ENCODE data around the gene HDGFL1.

DNA sequence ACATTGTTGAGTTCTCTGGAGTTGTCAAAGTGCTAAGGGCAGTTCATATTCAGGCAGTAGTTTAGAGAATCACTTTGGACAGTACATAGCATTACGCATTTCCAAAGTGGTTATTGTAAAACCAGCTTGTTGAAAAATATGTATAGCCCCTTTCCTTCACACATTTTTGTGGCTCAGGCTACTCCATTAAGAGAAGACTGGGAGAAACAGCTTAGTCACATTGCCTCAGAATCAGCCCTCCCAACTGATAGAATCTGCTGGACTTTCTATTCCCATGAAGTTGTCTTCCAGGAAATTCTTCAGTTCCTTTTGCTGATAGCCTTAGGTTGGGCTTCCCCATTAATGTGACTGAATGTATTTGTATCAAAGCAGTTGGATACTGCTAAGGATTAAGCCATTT lies 39.5 kb upstream of the HDGFL1 start:
- TF ChIP-seq, protein P1, sequence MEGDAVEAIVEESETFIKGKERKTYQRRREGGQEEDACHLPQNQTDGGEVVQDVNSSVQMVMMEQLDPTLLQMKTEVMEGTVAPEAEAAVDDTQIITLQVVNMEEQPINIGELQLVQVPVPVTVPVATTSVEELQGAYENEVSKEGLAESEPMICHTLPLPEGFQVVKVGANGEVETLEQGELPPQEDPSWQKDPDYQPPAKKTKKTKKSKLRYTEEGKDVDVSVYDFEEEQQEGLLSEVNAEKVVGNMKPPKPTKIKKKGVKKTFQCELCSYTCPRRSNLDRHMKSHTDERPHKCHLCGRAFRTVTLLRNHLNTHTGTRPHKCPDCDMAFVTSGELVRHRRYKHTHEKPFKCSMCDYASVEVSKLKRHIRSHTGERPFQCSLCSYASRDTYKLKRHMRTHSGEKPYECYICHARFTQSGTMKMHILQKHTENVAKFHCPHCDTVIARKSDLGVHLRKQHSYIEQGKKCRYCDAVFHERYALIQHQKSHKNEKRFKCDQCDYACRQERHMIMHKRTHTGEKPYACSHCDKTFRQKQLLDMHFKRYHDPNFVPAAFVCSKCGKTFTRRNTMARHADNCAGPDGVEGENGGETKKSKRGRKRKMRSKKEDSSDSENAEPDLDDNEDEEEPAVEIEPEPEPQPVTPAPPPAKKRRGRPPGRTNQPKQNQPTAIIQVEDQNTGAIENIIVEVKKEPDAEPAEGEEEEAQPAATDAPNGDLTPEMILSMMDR (IDR thresholded peaks at IDR 0.05): no peak
- TF ChIP-seq ZNF416 (CRISPR knock-in tag; IDR thresholded peaks at IDR 0.05): no peak
- no peak for TF ChIP-seq NR2C2 (CRISPR knock-in tag; IDR thresholded peaks at IDR 0.05)
- no peak for TF ChIP-seq ZBTB21 (CRISPR knock-in tag; IDR thresholded peaks at IDR 0.05; ENCODE audit: borderline replicate concordance)
- TF ChIP-seq, protein P2, sequence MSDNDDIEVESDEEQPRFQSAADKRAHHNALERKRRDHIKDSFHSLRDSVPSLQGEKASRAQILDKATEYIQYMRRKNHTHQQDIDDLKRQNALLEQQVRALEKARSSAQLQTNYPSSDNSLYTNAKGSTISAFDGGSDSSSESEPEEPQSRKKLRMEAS (CRISPR knock-in tag; IDR thresholded peaks at IDR 0.05): no peak
- TF ChIP-seq CREB1 (CRISPR knock-in tag; IDR thresholded peaks at IDR 0.05): no peak
- TF ChIP-seq, protein P3, sequence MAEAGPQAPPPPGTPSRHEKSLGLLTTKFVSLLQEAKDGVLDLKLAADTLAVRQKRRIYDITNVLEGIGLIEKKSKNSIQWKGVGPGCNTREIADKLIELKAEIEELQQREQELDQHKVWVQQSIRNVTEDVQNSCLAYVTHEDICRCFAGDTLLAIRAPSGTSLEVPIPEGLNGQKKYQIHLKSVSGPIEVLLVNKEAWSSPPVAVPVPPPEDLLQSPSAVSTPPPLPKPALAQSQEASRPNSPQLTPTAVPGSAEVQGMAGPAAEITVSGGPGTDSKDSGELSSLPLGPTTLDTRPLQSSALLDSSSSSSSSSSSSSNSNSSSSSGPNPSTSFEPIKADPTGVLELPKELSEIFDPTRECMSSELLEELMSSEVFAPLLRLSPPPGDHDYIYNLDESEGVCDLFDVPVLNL (CRISPR knock-in tag; IDR thresholded peaks at IDR 0.05; ENCODE audit: borderline replicate concordance, low read depth): no peak
- TF ChIP-seq CREM (CRISPR knock-in tag; IDR thresholded peaks at IDR 0.05): no peak
- no peak for TF ChIP-seq TCF7 (CRISPR knock-in tag; IDR thresholded peaks at IDR 0.05; ENCODE audit: low read depth)
- TF ChIP-seq, protein P4, sequence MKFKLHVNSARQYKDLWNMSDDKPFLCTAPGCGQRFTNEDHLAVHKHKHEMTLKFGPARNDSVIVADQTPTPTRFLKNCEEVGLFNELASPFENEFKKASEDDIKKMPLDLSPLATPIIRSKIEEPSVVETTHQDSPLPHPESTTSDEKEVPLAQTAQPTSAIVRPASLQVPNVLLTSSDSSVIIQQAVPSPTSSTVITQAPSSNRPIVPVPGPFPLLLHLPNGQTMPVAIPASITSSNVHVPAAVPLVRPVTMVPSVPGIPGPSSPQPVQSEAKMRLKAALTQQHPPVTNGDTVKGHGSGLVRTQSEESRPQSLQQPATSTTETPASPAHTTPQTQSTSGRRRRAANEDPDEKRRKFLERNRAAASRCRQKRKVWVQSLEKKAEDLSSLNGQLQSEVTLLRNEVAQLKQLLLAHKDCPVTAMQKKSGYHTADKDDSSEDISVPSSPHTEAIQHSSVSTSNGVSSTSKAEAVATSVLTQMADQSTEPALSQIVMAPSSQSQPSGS (CRISPR knock-in tag; IDR thresholded peaks at IDR 0.05; ENCODE audit: borderline replicate concordance, low read depth): no peak
- TF ChIP-seq, protein P5, sequence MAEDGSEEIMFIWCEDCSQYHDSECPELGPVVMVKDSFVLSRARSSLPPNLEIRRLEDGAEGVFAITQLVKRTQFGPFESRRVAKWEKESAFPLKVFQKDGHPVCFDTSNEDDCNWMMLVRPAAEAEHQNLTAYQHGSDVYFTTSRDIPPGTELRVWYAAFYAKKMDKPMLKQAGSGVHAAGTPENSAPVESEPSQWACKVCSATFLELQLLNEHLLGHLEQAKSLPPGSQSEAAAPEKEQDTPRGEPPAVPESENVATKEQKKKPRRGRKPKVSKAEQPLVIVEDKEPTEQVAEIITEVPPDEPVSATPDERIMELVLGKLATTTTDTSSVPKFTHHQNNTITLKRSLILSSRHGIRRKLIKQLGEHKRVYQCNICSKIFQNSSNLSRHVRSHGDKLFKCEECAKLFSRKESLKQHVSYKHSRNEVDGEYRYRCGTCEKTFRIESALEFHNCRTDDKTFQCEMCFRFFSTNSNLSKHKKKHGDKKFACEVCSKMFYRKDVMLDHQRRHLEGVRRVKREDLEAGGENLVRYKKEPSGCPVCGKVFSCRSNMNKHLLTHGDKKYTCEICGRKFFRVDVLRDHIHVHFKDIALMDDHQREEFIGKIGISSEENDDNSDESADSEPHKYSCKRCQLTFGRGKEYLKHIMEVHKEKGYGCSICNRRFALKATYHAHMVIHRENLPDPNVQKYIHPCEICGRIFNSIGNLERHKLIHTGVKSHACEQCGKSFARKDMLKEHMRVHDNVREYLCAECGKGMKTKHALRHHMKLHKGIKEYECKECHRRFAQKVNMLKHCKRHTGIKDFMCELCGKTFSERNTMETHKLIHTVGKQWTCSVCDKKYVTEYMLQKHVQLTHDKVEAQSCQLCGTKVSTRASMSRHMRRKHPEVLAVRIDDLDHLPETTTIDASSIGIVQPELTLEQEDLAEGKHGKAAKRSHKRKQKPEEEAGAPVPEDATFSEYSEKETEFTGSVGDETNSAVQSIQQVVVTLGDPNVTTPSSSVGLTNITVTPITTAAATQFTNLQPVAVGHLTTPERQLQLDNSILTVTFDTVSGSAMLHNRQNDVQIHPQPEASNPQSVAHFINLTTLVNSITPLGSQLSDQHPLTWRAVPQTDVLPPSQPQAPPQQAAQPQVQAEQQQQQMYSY (CRISPR knock-in tag; IDR thresholded peaks at IDR 0.05): no peak
